Skeletal muscle satellite cell (primary cell): ENCODE measurements around the gene SEMA3E.

ENCODE experiments used
- H3K27me3 ChIP-seq: 2 replicates; pipeline ENCODE4 v1.7.0; 2013; ENCODE audit warnings: low read length; ENCODE audit not compliant: control insufficient read depth, insufficient read depth
- H3K36me3 ChIP-seq: 2 replicates; pipeline ENCODE4 v1.7.0; 2013; ENCODE audit warnings: mild to moderate bottlenecking, control low read depth, low read length; ENCODE audit not compliant: insufficient read depth
- H3K4me1 ChIP-seq: 2 replicates; pipeline ENCODE4 v1.7.0; 2013; ENCODE audit warnings: low read length; ENCODE audit not compliant: control insufficient read depth, insufficient read depth
- H3K4me2 ChIP-seq: 2 replicates; pipeline ENCODE4 v1.7.0; 2013; ENCODE audit warnings: mild to moderate bottlenecking, low read length
- H3K4me3 ChIP-seq: 2 replicates; pipeline ENCODE4 v1.7.0; 2013; ENCODE audit warnings: low read length
- H3K9ac ChIP-seq: 2 replicates; pipeline ENCODE4 v1.7.0; 2013; ENCODE audit warnings: mild to moderate bottlenecking, low read depth, low read length, moderate library complexity
- H3K9me3 ChIP-seq: replicated peaks from 2 replicates; pipeline ENCODE4 v1.7.0; 2013; ENCODE audit warnings: mild to moderate bottlenecking, control low read depth, low read length

Gene SEMA3E

GRCh38 chr7:83519240-83519639, 129.7 kb downstream of the SEMA3E start:
- no peaks in the 10 kb centered on the region for H3K27me3 ChIP-seq
- H3K4me3 ChIP-seq, result no peak overlapping the region
- peaks cover 3% of the 10 kb centered on the region for H3K4me1 ChIP-seq

GRCh38 chr7:83517035-83517700, 131.8 kb downstream of the SEMA3E start:
- no peaks in the 10 kb centered on the region for H3K9me3 ChIP-seq
- no peaks in the 10 kb centered on the region for H3K4me1 ChIP-seq

More at GRCh38 chr7:83519240-83519639, 129.7 kb downstream of the SEMA3E start:
- Histone ChIP-seq H3K9me3 (no peaks in the 10 kb centered on the region), H3K36me3 (no peaks in the 10 kb centered on the region), H3K9ac (no peak overlapping the region), H3K4me2 (no peak overlapping the region)

GRCh38 chr7:83514977-83515376, 134.0 kb downstream of the SEMA3E start:
- Histone ChIP-seq H3K9me3 (no peaks in the 10 kb centered on the region), H3K9ac (no peak overlapping the region), H3K4me2 (no peak overlapping the region), H3K4me1 (no peaks in the 10 kb centered on the region), H3K27me3 (no peaks in the 10 kb centered on the region), H3K36me3 (no peaks in the 10 kb centered on the region), H3K4me3 (no peak overlapping the region)

More at GRCh38 chr7:83517035-83517700, 131.8 kb downstream of the SEMA3E start:
- H3K4me2 ChIP-seq, result no peak overlapping the region
- H3K9ac ChIP-seq, result no peak overlapping the region
- H3K27me3 ChIP-seq, result no peaks in the 10 kb centered on the region
- H3K36me3 ChIP-seq, result no peaks in the 10 kb centered on the region
- H3K4me3 ChIP-seq, result no peak overlapping the region

- Histone ChIP-seq H3K9ac (no peak overlapping the region), H3K4me3 (no peak overlapping the region), H3K4me2 (no peak overlapping the region), H3K36me3 (no peaks in the 10 kb centered on the region), H3K9me3 (no peaks in the 10 kb centered on the region), H3K27me3 (peaks cover 3% of the 10 kb centered on the region), H3K4me1 (no peaks in the 10 kb centered on the region)
Observed at GRCh38 chr7:83509255-83510021, 139.5 kb downstream of the SEMA3E start.

GRCh38 chr7:83504330-83504729, 144.6 kb downstream of the SEMA3E start:
- Histone ChIP-seq H3K4me1 (no peaks in the 10 kb centered on the region), H3K4me2 (no peak overlapping the region), H3K9ac (no peak overlapping the region), H3K4me3 (no peak overlapping the region), H3K27me3 (peaks cover 6% of the 10 kb centered on the region), H3K9me3 (no peaks in the 10 kb centered on the region), H3K36me3 (no peaks in the 10 kb centered on the region)

GRCh38 chr7:83502636-83503035, 146.3 kb downstream of the SEMA3E start:
- Histone ChIP-seq H3K9me3 (no peaks in the 10 kb centered on the region), H3K27me3 (peaks cover 6% of the 10 kb centered on the region), H3K36me3 (no peaks in the 10 kb centered on the region), H3K4me1 (no peaks in the 10 kb centered on the region), H3K4me2 (no peak overlapping the region), H3K4me3 (no peak overlapping the region), H3K9ac (no peak overlapping the region)

GRCh38 chr7:83494683-83495082, 154.3 kb downstream of the SEMA3E start:
- Histone ChIP-seq H3K4me2 (no peak overlapping the region), H3K4me3 (no peak overlapping the region), H3K9ac (no peak overlapping the region), H3K36me3 (no peaks in the 10 kb centered on the region), H3K9me3 (no peaks in the 10 kb centered on the region), H3K4me1 (no peaks in the 10 kb centered on the region), H3K27me3 (peaks cover 13% of the 10 kb centered on the region)

- H3K4me1 ChIP-seq, result no peaks in the 10 kb centered on the region
- H3K9ac ChIP-seq, result no peak overlapping the region
- no peak overlapping the region for H3K4me3 ChIP-seq
- peaks cover 25% of the 10 kb centered on the region for H3K27me3 ChIP-seq
- no peaks in the 10 kb centered on the region for H3K36me3 ChIP-seq
- no peaks in the 10 kb centered on the region for H3K9me3 ChIP-seq
- H3K4me2 ChIP-seq, result no peak overlapping the region
Observed at GRCh38 chr7:83492802-83493201, 156.1 kb downstream of the SEMA3E start.

GRCh38 chr7:83487801-83488200, 161.1 kb downstream of the SEMA3E start:
- Histone ChIP-seq H3K9me3 (no peaks in the 10 kb centered on the region), H3K9ac (no peak overlapping the region), H3K4me1 (no peaks in the 10 kb centered on the region), H3K4me2 (no peak overlapping the region), H3K4me3 (no peak overlapping the region), H3K36me3 (no peaks in the 10 kb centered on the region), H3K27me3 (peaks cover 29% of the 10 kb centered on the region)

- H3K4me1 ChIP-seq, result no peaks in the 10 kb centered on the region
- no peak overlapping the region for H3K4me3 ChIP-seq
- H3K4me2 ChIP-seq, result no peak overlapping the region
- H3K36me3 ChIP-seq, result no peaks in the 10 kb centered on the region
- H3K9ac ChIP-seq, result no peak overlapping the region
- peaks cover 29% of the 10 kb centered on the region for H3K27me3 ChIP-seq
- no peaks in the 10 kb centered on the region for H3K9me3 ChIP-seq
Observed at GRCh38 chr7:83486957-83487356, 162.0 kb downstream of the SEMA3E start.

- Histone ChIP-seq H3K9ac (no peak overlapping the region), H3K4me1 (no peaks in the 10 kb centered on the region), H3K36me3 (no peaks in the 10 kb centered on the region), H3K4me3 (no peak overlapping the region), H3K4me2 (no peak overlapping the region), H3K9me3 (no peaks in the 10 kb centered on the region), H3K27me3 (peaks cover 32% of the 10 kb centered on the region)
Observed at GRCh38 chr7:83486536-83486935, 162.4 kb downstream of the SEMA3E start.

GRCh38 chr7:83484826-83485225, 164.1 kb downstream of the SEMA3E start:
- no peak overlapping the region for H3K4me2 ChIP-seq
- no peak overlapping the region for H3K4me3 ChIP-seq
- no peaks in the 10 kb centered on the region for H3K36me3 ChIP-seq
- no peaks in the 10 kb centered on the region for H3K4me1 ChIP-seq
- no peak overlapping the region for H3K9ac ChIP-seq
- H3K9me3 ChIP-seq, result no peaks in the 10 kb centered on the region
- H3K27me3 ChIP-seq, result peaks cover 36% of the 10 kb centered on the region
